ENCODE measurements around the gene TAF1.

- TF ChIP-seq CTCF (IDR thresholded peaks at IDR 0.05; ENCODE audit: insufficient read depth, low read depth, low read length) (no peak), EZH2 (IDR thresholded peaks at IDR 0.05; ENCODE audit: insufficient read depth, low read length) (no peak)
These were observed 72.6 kb downstream of the TAF1 start for GRCh38 chrX:71438750-71439149.
